ENCODE data around the gene SPA17.

Gene SPA17

DNA sequence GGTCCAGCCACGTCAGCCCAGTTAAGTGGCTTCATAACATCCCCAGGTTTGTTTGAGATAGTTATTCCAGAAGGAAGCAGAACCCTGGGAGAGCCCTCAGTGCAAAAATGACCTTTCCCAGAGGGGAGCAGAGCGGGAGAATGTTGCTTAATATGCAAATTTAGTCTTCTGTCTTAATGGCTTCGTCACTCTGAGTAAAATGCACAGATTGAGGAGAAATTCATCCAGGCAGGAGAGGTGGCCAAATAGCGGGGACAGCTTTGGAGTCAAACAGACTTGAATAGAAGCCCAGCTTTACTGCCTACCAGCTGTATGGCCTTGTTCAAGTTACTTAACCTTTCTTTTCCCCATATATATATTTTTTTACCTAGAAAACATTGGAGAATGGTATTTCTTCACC is 53.8 kb downstream of the SPA17 start:
- no peak for DNase-seq

DNA sequence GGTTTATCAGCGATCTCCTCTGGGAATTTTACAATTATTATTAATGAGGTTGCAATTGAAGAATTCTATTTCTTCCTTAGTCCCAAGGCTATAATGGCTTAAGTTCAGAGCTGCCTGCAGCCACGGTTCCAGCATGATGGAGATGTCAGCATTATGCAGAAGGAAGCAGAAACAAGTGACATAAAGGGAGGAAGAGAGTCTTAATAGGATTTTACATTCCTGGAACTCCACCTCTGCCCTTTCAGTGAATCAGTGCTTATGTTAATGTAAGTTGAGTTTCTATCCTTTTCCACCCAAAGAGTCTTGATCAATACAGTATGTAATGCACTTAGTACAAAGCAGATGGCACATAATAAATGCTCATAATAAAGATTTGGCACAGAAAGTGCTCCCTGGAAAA is 54.4 kb downstream of the SPA17 start:
- DNase-seq = no peak

DNA sequence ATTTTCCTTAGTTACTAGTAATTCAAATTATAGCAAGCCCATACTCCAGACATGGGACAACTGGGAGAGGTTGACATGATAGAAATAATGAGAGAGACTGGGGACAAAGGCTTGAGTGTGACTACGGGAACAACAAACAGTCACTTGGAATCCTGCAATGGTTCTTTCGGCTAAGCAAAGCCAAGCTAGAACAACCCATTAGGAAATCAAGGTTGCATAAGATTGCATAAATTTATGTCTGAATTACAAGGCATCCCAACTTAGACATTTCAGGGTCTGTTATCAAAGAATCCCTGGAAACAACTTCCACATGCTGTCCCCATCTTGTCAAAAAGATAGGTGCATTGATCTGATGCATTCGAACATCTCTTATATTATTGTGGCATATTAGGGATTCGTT is 55.9 kb downstream of the SPA17 start:
- no peak for DNase-seq

DNA sequence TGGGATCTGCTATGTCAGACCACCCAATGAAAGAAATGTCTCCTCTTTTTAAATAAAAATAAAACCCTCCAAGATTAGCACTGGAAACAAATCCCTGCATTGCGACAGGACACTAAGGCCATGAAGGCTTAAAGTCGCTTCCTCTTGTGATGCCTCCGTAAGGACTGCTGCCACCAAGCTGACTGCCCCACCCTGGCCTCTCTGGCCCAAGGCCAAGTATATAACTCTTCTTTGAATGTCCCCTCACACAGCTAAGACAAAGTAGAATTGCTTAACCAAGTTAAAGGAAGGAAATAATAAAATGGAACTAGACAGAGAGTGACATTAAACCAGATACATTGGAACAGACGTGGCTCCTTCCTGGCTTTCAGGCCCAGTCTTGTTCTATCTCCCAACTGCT is 58.5 kb downstream of the SPA17 start:
- peak in 1 of 2 donors; percentile 70 for DNase-seq

DNA sequence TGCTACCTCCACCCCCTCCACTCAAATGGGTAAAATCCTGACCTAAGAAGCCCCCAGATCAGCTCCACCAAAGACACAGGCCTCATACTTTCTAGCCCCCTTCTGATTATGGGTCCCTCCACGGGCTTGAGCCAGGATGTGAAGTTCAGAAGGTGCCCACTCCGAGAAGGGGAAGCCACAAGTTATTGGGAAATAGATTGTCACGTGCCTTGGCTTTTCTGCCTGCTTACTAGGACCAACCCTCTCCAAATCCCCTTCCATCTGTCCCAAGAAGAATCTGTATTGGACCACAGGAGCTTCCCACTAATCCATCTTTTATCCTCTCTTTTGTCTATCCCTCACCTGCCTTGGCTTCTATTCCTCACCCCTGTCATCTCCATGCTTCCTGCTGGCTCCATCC is 63.0 kb downstream of the SPA17 start:
- DNase-seq = no peak

DNA sequence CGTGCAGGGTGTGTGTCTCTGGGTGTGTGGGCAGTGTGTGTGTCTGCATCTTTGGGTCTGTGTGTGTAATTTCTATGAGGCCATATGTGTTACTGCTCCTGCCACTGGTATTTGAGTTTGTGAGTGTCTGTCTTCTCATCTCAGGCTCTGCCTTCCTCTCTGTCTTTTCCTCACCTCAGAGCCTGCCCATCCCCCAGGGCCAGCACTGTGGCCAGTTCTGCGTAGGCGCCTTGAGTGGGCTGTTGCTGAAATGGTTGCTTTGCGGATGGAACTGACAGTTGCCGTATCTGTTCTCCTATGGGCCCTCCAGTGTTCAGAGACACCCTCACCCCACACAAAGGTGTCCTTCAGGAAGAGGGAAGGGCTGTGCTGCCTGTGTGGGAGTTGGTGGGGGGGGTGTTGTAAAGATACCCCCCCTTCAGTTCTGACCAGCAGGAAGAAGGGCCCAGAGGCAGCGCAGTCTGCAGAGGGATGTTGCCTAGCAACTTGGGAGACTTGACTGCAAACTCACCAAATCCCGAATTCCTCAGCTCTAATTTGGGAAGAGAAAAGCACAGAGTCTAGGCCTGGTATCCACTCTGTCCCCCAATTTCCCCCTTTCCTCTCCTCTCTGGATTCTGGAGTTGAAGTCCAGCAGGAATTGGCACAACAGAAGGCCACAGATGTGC is 64.1 kb downstream of the SPA17 start:
- DNase-seq = no peak

DNA sequence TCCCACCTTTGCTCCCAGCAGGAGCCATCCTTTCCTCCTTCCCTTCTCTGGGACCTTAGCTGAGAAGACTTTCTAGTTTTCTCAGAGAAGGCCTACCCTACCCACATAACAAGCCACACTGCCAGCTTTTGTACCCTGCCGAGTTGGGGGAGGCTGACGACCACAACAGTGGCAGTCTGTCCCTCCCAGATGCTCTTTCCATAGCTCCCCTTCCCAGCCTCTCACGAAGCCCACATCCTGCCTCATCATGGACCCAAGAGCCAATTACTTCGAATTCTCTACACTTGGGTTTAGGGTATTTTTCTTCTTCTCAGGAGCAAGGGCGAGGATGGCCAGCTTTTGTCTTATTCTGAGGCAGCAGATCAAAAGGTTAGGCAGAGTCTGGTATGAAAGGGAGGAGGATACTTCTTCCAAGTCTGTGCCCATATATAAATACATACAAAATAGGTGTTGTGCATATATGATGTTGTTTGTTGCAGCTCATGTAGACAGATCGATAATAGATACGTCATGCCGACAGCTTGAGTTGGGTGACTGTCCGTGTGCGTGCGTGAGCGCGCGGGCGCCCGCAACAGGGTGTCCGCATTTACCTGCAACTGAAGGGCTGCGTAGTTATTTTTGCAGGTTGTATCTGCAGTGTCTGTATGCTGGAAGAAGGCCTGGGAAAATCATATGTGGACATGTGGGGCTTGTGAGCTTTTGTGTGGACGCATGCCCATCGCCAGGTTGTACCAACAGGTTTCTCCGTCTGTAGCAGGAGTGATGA is 65.2 kb downstream of the SPA17 start:
- no peak for DNase-seq

DNA sequence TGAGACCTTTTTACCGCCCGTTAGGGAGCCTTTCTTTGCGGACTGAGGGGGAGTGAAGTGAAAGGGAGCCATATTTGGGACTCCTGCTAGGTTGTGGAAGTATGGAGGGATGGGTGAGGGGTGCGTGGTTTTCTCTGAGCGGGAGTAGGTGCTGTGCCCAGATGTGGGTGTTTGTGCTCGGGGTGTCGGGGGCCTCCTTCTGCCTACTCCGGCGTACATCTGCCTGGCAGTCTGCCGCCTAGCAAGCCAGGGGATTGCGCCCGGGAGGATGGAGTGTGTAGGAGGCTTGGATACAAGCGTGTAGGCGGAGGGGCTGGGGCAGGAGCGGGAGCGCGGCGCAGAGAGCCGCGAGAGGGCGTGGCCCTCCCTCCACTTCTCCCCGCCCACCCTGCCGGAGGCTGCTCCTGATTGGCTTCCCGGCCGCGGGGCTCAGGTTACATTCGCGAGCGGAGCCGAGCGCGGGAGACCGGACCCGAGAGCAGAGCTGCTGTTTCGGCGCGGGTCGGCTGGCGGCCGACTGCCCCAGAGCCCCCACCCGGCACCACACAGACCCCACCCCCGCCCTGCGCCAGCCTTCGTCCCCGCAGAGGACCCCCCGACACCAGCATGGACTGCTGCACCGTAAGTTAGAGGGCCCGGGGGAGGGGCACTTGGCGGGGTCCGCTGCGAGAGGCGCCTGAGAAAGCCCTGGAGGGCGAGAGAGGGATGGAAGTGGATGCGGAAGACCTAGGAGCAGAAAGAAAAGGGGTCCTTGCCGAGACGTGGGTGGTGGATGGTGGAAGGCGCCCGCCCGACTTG is 66.0 kb downstream of the SPA17 start, which contains the start of gene NRGN:
Gene NRGN (plus strand): TSS at position 464 of the 798 bp plus-strand sequence. CDS start 143 bp downstream, at position 607.
- DNase-seq = peak; percentile 63 to 66

DNA sequence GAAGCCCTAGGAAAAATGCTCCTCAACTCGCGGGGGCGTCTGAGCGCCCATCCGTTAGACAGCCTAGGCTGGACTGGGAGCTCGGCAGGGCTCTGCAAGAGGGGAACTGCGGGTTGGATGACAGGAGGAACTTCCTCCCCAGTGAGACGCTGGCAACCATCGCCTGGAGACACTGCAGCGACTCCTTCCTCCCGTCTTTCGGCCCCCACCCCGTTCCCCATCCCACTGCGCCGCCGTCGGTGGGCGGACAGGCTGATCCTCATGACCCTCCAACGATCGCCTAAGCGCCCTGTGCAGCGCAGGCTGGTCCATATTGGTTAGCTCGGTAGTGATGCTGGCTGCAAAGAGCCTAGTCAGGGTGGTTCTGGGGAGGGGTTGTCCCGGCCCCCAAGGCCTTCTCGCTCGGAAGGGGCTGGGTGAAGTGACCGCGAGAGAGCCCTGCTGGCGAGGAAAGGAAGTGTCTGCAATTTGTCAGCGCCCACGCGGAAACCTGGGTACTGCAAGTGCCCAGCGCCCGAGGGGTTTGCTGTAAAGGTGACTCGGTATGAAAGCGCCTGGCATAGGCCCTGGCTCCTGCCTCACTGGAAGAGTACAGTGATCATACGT is 66.7 kb downstream of the SPA17 start:
- DNase-seq = peak; percentile 24 to 66

DNA sequence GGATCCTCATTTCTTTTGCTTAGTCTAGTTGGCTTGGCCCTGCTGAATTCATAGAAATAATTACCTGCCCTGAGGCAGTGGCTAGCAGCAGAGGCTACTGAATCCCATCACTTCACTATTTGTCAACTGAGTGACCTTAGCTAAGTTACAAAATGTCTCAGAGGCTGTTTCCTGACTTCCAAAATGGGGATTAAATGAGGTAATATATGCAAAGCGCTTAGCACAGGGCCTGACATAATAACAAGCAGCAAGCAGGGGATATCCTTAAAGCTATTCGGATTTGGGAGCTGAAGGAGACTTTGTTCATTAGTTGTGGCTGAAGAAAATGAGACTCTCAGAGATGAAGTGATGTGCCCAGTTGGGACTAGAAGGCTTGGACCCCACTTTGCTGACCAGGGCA is 68.9 kb downstream of the SPA17 start:
- DNase-seq = no peak

DNA sequence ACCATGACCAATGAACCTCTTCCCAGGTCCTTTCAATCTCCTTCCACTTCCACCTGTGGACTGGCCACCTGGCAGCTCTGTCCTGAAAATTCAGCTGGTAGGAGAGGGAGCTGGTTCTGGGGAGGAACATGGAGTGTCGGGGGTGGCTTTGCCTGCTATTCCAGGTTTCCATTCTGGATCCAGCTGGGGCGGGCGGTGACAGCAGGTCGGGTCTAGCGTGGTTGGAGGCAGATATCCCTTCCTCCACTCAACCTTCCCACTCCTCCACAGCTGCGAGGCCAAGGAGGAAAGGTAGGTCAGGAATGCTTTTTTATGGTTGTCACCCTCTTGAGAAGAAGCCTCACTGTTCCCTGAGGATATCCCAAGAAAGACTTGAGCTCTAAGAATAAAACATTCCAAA is 69.3 kb downstream of the SPA17 start:
- no peak for DNase-seq

DNA sequence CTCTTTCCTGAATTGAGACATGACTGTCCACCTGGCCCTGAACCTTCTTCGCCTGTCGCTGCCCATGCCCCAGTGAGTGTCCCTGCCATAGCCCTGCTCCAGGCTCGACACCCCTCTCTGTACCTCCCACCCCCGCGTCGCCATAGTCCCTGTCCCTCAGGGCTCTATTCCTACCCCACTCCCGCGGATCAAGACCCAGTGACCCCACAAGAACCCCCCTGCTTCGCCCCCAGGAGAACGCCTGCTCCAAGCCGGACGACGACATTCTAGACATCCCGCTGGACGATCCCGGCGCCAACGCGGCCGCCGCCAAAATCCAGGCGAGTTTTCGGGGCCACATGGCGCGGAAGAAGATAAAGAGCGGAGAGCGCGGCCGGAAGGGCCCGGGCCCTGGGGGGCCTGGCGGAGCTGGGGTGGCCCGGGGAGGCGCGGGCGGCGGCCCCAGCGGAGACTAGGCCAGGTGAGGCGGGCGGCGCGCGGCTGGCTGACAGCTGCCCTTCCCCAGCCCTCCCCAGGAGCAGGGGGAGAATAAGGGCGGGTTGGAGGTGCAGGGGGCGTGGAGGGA is 71.6 kb downstream of the SPA17 start:
- no peak for DNase-seq

DNA sequence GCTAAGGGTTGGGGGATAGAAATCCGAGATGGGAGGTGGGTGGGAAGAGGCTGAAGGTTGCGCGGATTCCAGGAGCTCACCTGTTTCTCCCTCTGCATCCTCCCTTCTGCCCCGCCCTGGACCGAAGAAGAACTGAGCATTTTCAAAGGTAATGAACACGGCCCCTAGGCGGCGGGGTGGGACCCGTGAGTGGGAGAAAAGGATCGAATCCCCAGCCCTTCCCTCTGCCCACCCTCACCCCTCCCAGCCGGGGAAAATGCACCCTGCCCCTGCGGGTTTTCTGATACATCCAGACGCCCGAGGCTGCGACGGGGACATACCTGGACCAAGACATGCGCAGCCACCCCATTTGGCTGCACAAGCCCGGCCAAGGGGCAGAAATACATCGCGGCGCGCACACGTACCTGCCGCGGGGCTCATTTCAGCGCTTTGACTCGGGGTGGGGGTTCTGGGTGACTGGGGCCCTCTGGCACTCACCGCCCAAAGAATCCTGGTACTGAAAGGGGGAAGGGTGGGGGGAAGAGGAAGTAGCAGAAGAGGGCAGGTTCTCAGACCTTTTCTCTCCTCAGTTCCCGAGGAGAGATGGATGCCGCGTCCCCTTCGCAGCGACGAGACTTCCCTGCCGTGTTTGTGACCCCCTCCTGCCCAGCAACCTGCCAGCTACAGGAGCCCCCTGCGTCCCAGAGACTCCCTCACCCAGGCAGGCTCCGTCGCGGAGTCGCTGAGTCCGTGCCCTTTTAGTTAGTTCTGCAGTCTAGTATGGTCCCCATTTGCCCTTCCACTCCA is 72.3 kb downstream of the SPA17 start:
- no peak for DNase-seq

DNA sequence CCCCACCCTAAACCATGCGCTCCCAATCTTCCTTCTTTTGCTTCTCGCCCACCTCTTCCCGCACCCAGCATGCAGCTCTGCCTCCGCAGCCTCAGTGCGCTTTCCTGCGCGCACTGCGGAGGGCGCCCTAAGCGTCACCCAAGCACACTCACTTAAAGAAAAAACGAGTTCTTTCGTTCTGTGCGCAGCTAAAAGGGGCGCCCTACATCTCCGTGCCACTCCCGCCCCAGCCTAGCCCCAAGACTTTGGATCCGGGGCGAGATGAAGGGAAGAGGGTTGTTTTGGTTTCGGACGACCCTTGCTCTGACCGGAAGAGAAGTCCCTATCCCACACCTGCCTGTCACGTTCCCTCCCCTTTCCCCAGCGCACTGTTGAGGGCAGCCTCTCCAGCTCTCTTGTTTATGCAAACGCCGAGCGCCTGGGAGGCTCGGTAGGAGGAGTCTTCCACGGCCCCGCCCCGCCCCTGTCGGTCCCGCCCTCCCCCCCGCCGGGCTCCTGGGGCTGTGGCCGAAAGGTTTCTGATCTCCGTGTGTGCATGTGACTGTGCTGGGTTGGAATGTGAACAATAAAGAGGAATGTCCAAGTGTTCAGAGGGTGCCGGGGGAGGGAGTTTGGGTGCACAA is 73.0 kb downstream of the SPA17 start:
- peak in 1 of 2 donors; percentile 53 for DNase-seq
